A673 (cell line): ENCODE measurements around the gene NSD2. TPM values are rescaled to one million over a fixed set of nuclear protein-coding genes. Genes with fewer than 3 reads are reported as not detected.

Source experiments
- BruUV-seq: library from RNA; stranded (reverse); fragments of 400-500 nt; replicated peaks from 2 replicates; lab custom pipeline; 2021; lab: Mats Ljungman, UMichigan
- CTCF ChIA-PET: fragments of 300-600 bp; sonication (Branson Sonifier 250); formaldehyde crosslinking; loops from one replicate; lab custom pipeline; 2022; ENCODE audit warnings: antibody characterized with exemption; lab: Charles Lee
- POLR2A ChIA-PET: fragments of 300-600 bp; sonication (Branson Sonifier 250); formaldehyde crosslinking; loops from one replicate; lab custom pipeline; 2022; ENCODE audit warnings: antibody characterized with exemption; ENCODE audit not compliant: low non-redundant PET; lab: Charles Lee
- DNase-seq: peaks from one replicate; pipeline ENCODE4 v3.0.0-alpha.2; 2015; ENCODE audit warnings: low spot score
- H3K27ac ChIP-seq: fragments of 200-600 bp; sonication (generic); 2 replicates; pipeline ENCODE4 v1.5.1; 2016; ENCODE audit warnings: mixed run types, low read depth, mild to moderate bottlenecking, mixed read lengths, antibody characterized with exemption, low read length; ENCODE audit not compliant: poor library complexity, severe bottlenecking
- H3K27me3 ChIP-seq: fragments of 200-600 bp; sonication (generic); replicated peaks from 2 replicates; pipeline ENCODE4 v1.6.1; 2017; ENCODE audit warnings: mixed run types, low read depth, mild to moderate bottlenecking, mixed read lengths, antibody characterized with exemption, low read length; ENCODE audit not compliant: insufficient read depth, poor library complexity
- H3K36me3 ChIP-seq: fragments of 200-600 bp; sonication (generic); 2 replicates; pipeline ENCODE4 v1.6.1; 2016; ENCODE audit warnings: mixed run types, mild to moderate bottlenecking, mixed read lengths, antibody characterized with exemption, low read length; ENCODE audit not compliant: insufficient read depth, poor library complexity, severe bottlenecking
- H3K4me1 ChIP-seq: fragments of 200-600 bp; sonication (generic); 2 replicates; pipeline ENCODE4 v1.6.1; 2017; ENCODE audit warnings: mixed run types, mild to moderate bottlenecking, mixed read lengths, antibody characterized with exemption, low read length; ENCODE audit not compliant: insufficient read depth, poor library complexity, severe bottlenecking
- H3K4me3 ChIP-seq: fragments of 200-600 bp; sonication (generic); 2 replicates; pipeline ENCODE4 v1.5.1; 2016; ENCODE audit warnings: low read depth, mixed run types, mild to moderate bottlenecking, mixed read lengths, low read length; ENCODE audit not compliant: poor library complexity, severe bottlenecking
- H3K9me3 ChIP-seq: fragments of 200-600 bp; sonication (generic); 2 replicates; pipeline ENCODE4 v1.6.1; 2016; ENCODE audit warnings: mixed run types, low read depth, mild to moderate bottlenecking, mixed read lengths, antibody characterized with exemption, low read length; ENCODE audit not compliant: poor library complexity, severe bottlenecking
- CTCF ChIP-seq: fragments of 300-800, 200-600 bp; sonication (generic); conservative IDR thresholded peaks from 2 replicates; pipeline ENCODE4 v1.5.1; 2017; ENCODE audit warnings: low read depth, mild to moderate bottlenecking, antibody characterized with exemption, low read length, moderate library complexity, mixed read lengths
- EZH2 ChIP-seq: fragments of 200-600 bp; sonication (generic); IDR thresholded peaks from 2 replicates; pipeline ENCODE4 v1.6.1; 2017; ENCODE audit warnings: borderline replicate concordance, low read depth, mild to moderate bottlenecking, mixed read lengths, antibody characterized with exemption, low read length; ENCODE audit not compliant: poor library complexity, severe bottlenecking
- intact Hi-C: fragments of 100-400 bp; cut with micrococcal nuclease; formaldehyde crosslinking; loops from one replicate; pipeline ENCODE4 v1.10.0; 2022; ENCODE audit not compliant: unreplicated experiment
- total RNA-seq: library from RNA; stranded (reverse); gene quantifications from 2 replicates; pipeline ENCODE4 v1.2.3, GENCODE V29; 2021

NSD2 gene
- total RNA-seq, 1 experiment from 2014 or later = 227 TPM

GRCh38 chr4:1956631-1957030, 85.4 kb downstream of the NSD2 start:
- ChIA-PET CTCF (no interaction called here), POLR2A (interaction anchor here (0.6 kb wide), 1 partner anchor 54 kb away, joined by 4 read pairs; no protein-coding TSS in a partner anchor)
- no peak for TF ChIP-seq EZH2
- no peak for TF ChIP-seq CTCF
- H3K4me3 ChIP-seq = no peak overlapping the region
- H3K36me3 ChIP-seq = peaks cover 94% of the 10 kb centered on the region
- H3K4me1 ChIP-seq = no peaks in the 10 kb centered on the region
- no peaks in the 10 kb centered on the region for H3K27me3 ChIP-seq
- no peak overlapping the region for H3K27ac ChIP-seq
- DNase-seq = no peak
- intact Hi-C loops = no loop called here
- no TSS peak for BruUV-seq
- no peaks in the 10 kb centered on the region for H3K9me3 ChIP-seq

GRCh38 chr4:1958276-1959103, 87.3 kb downstream of the NSD2 start:
- Histone ChIP-seq H3K4me3 (no peak overlapping the region), H3K27me3 (no peaks in the 10 kb centered on the region), H3K36me3 (peaks cover 96% of the 10 kb centered on the region), H3K4me1 (no peaks in the 10 kb centered on the region), H3K27ac (no peak overlapping the region), H3K9me3 (no peaks in the 10 kb centered on the region)
- no TSS peak for BruUV-seq
- intact Hi-C loops = no loop called here
- no peak for DNase-seq
- ChIA-PET CTCF (no interaction called here), POLR2A (no interaction called here)
- TF ChIP-seq CTCF (no peak), EZH2 (no peak)

- DNase-seq = no peak
- H3K9me3 ChIP-seq = no peaks in the 10 kb centered on the region
- CTCF ChIA-PET = no interaction called here
These were observed 87.9 kb downstream of the NSD2 start for GRCh38 chr4:1959104-1959384.

More at GRCh38 chr4:1959104-1959384, 87.9 kb downstream of the NSD2 start:
- no TSS peak for BruUV-seq
- Histone ChIP-seq H3K36me3 (peaks cover 97% of the 10 kb centered on the region), H3K4me1 (no peaks in the 10 kb centered on the region), H3K4me3 (no peak overlapping the region), H3K27me3 (no peaks in the 10 kb centered on the region), H3K27ac (no peak overlapping the region)
- no peak for TF ChIP-seq EZH2
- TF ChIP-seq CTCF = no peak
- POLR2A ChIA-PET = no interaction called here
- intact Hi-C loops = no loop called here
